Ascending aorta (tissue), 2 donors: ENCODE measurements around the gene PRMT2. TPM values are rescaled to one million over a fixed set of nuclear protein-coding genes. Genes with fewer than 3 reads are reported as not detected.
A peak's percentile ranks its signal among the peaks of the same experiment; 100 is the strongest.
"Not testable (repeated sequence)": the region's sequence is repeated elsewhere in the genome, so short reads cannot be mapped to it uniquely, and the experiment has no call there.

Experiments
- DNase-seq, 2 donors: peaks; one replicate each; pipeline ENCODE4 v3.0.0-alpha.2; 2019; ENCODE audit warnings: low spot score in 2 of 2
- H3K27ac ChIP-seq, 2 donors: fragments of 200-600 bp; sonication (generic); one replicate each; pipeline ENCODE4 v1.5.1; 2016 to 2017; ENCODE audit warnings: mild to moderate bottlenecking in 1 of 2
- H3K27me3 ChIP-seq: fragments of 200-600 bp; sonication (generic); one replicate; pipeline ENCODE4 v1.5.1; 2017
- H3K36me3 ChIP-seq, 2 donors: fragments of 200-600 bp; sonication (generic); one replicate each; pipeline ENCODE4 v1.5.1; 2016
- H3K4me1 ChIP-seq, 2 donors: fragments of 200-600 bp; sonication (generic); one replicate each; pipeline ENCODE4 v1.5.1; 2016 to 2017; ENCODE audit warnings: mild to moderate bottlenecking in 1 of 2
- H3K4me3 ChIP-seq, 2 donors: fragments of 200-600 bp; sonication (generic); one replicate each; pipeline ENCODE4 v1.5.1; 2016 to 2017; ENCODE audit warnings: mild to moderate bottlenecking in 1 of 2
- H3K9me3 ChIP-seq, 2 donors: fragments of 200-600 bp; sonication (generic); one replicate each; pipeline ENCODE4 v1.5.1; 2016
- intact Hi-C: fragments of 100-400 bp; cut with DNase I; formaldehyde crosslinking; loops from one replicate; pipeline ENCODE4 v1.15.1; 2023
- total RNA-seq: library from RNA; depleted of rRNA; stranded (reverse); fragments of >200 nt; gene quantifications from one replicate; pipeline ENCODE4 v1.1.0, GENCODE V29; 2016
- TF ChIP-seq, protein P1 (sequence below), 3 experiments: fragments of 200-600 bp in 2 of 3; fragments of 450-650 bp in 1 of 3; sonication (generic) in 2 of 3; IDR thresholded peaks; one replicate each; pipeline ENCODE4 v1.5.1; 2016 to 2019; ENCODE audit warnings: antibody characterized with exemption in 3 of 3, mild to moderate bottlenecking in 1 of 3, moderate library complexity in 1 of 3

The PRMT2 gene
- total RNA-seq, 1 donor from 2014 or later = 23.3 TPM

DNA sequence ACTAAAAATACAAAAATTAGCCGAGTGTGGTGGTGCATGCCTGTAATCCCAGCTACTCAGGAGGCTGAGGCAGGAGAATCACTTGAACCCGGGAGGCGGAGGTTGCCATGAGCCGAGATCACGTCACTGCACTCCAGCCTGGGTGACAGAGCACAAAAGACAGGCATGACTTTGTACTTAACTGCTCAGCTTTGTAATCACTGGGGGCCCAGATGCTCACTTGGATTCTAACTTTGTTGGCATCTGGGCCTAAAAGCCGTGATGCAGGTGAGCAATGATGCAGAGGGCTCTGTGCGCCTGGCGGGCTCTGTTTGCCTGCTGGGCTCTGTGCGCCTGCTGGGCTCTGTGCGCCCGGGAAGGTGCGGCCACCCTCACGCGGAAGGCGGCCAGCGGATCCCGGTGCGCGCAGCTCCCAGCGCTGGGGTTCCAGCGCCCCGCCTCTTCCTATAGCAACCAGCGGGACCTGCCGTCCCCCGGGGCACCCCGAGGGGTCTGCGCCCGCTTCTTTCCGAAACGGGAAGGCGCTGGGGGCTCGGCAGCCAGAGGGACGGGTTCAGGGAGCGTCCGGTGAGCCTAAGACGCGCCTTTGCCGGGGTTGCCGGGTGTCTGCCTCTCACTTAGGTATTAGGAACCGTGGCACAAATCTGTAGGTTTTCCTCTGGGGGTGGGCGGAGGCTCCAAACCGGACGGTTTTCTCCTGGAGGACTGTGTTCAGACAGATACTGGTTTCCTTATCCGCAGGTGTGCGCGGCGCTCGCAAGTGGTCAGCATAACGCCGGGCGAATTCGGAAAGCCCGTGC lies 31.7 kb downstream of the PRMT2 start:
- no peak for DNase-seq
- peaks cover 13 to 30% of the 10 kb centered on the region in 2 donors for H3K36me3 ChIP-seq
- H3K9me3 ChIP-seq = no peaks in the 10 kb centered on the region
- no peaks in the 10 kb centered on the region for H3K27me3 ChIP-seq
- peak overlapping the region in 1 of 2 donors; percentile 11 for H3K27ac ChIP-seq
- peak overlapping the region; percentile 53 to 63 for H3K4me3 ChIP-seq
- peaks cover 0 to 10% of the 10 kb centered on the region in 2 donors for H3K4me1 ChIP-seq
- intact Hi-C loops = no loop called here
- TF ChIP-seq, protein P1, sequence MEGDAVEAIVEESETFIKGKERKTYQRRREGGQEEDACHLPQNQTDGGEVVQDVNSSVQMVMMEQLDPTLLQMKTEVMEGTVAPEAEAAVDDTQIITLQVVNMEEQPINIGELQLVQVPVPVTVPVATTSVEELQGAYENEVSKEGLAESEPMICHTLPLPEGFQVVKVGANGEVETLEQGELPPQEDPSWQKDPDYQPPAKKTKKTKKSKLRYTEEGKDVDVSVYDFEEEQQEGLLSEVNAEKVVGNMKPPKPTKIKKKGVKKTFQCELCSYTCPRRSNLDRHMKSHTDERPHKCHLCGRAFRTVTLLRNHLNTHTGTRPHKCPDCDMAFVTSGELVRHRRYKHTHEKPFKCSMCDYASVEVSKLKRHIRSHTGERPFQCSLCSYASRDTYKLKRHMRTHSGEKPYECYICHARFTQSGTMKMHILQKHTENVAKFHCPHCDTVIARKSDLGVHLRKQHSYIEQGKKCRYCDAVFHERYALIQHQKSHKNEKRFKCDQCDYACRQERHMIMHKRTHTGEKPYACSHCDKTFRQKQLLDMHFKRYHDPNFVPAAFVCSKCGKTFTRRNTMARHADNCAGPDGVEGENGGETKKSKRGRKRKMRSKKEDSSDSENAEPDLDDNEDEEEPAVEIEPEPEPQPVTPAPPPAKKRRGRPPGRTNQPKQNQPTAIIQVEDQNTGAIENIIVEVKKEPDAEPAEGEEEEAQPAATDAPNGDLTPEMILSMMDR (IDR thresholded peaks at IDR 0.05) = no peak

DNA sequence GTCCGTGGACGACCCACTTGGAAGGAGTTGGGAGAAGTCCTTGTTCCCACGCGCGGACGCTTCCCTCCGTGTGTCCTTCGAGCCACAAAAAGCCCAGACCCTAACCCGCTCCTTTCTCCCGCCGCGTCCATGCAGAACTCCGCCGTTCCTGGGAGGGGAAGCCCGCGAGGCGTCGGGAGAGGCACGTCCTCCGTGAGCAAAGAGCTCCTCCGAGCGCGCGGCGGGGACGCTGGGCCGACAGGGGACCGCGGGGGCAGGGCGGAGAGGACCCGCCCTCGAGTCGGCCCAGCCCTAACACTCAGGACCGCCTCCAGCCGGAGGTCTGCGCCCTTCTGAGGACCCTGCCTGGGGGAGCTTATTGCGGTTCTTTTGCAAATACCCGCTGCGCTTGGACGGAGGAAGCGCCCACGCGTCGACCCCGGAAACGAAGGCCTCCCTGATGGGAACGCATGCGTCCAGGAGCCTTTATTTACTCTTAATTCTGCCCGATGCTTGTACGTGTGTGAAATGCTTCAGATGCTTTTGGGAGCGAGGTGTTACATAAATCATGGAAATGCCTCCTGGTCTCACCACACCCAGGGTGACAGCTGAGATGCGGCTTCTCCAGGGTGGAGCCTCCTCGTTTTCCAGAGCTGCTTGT lies 32.4 kb downstream of the PRMT2 start:
- no peak for DNase-seq
- peaks cover 0 to 10% of the 10 kb centered on the region in 2 donors for H3K4me1 ChIP-seq
- H3K36me3 ChIP-seq = peaks cover 12 to 29% of the 10 kb centered on the region in 2 donors
- TF ChIP-seq, protein P1 (IDR thresholded peaks at IDR 0.05) = no peak
- H3K4me3 ChIP-seq = peak overlapping the region; percentile 53 to 63
- no peak overlapping the region for H3K27ac ChIP-seq
- intact Hi-C loops = no loop called here
- H3K27me3 ChIP-seq = no peaks in the 10 kb centered on the region
- H3K9me3 ChIP-seq = no peaks in the 10 kb centered on the region

DNA sequence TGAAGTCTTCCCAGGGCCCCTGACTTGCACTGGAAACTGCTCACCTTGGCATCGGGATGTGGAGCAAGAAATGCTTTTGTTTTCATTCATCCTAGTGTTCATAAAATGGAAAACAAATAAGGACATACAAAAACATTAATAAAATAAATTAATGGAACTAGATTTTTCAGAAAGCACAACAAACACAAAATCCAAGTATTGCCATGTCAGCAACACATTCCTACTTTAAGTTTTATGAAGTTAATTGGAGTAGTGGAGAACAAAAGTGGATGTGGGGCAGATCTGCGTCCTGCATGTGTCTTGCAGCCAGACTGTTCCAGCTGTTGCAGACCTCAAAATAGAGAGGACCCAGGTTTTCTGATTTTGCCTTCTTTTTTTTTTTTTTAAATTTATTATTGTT lies 32.9 kb downstream of the PRMT2 start:
- H3K27me3 ChIP-seq = no peaks in the 10 kb centered on the region
- H3K4me1 ChIP-seq = peaks cover 0 to 10% of the 10 kb centered on the region in 2 donors
- peak overlapping the region; percentile 53 to 63 for H3K4me3 ChIP-seq
- DNase-seq = no peak
- H3K9me3 ChIP-seq = no peaks in the 10 kb centered on the region
- H3K27ac ChIP-seq = no peak overlapping the region
- TF ChIP-seq, protein P1 (IDR thresholded peaks at IDR 0.05) = no peak
- H3K36me3 ChIP-seq = peaks cover 11 to 24% of the 10 kb centered on the region in 2 donors
- intact Hi-C loops = no loop called here

DNA sequence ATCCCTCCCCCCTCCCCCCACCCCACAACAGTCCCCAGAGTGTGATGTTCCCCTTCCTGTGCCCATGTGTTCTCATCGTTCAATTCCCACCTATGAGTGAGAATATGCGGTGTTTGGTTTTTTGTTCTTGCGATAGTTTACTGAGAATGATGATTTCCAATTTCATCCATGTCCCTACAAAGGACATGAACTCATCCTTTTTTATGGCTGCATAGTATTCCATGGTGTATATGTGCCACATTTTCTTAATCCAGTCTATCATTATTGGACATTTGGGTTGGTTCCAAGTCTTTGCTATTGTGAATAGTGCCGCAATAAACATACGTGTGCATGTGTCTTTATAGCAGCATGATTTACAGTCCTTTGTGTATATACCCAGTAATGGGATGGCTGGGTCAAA lies 33.4 kb downstream of the PRMT2 start:
- H3K9me3 ChIP-seq, H3K27me3 ChIP-seq, H3K27ac ChIP-seq, intact Hi-C loops, H3K4me1 ChIP-seq, DNase-seq, H3K4me3 ChIP-seq: not testable (repeated sequence)
- peaks cover 11 to 18% of the 10 kb centered on the region in 2 donors for H3K36me3 ChIP-seq

DNA sequence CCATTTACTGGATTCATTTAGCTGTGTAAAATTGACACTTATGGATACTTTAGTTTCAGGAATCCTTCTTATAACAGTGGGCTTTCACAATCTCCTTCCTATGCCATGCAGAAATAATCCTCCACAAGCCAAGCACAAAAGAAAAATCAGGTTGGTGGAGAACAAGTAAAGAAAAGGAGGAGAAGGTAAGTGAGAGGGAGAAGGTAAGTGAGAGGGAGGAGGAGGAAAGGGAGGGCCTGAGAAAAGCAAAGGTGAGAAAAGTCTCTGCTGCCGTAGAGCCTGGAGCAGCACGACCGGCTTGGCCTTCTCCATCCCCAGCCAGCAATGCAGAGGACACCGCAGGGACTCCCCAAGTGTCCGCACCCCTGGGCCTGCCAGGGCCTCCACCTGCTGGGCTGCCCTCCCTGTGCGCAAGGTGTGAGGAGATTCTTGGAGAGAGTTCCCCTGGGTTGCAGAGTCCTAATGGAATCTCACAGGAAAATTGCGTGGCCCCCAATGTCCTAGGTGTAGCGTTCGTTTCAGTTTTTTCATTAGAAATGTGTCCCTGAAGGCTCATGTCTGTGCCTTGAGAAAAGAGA lies 39.0 kb downstream of the PRMT2 start:
- no peaks in the 10 kb centered on the region for H3K9me3 ChIP-seq
- no peak for DNase-seq
- no peak overlapping the region for H3K27ac ChIP-seq
- intact Hi-C loops = no loop called here
- H3K27me3 ChIP-seq = no peaks in the 10 kb centered on the region
- no peaks in the 10 kb centered on the region for H3K36me3 ChIP-seq
- TF ChIP-seq, protein P1 (IDR thresholded peaks at IDR 0.05) = no peak
- H3K4me3 ChIP-seq = no peak overlapping the region
- no peaks in the 10 kb centered on the region for H3K4me1 ChIP-seq
